ENCODE data around the gene SLC66A1.

- TF ChIP-seq CTCF (IDR thresholded peaks at IDR 0.05) (no peak), POLR2A (IDR thresholded peaks at IDR 0.05) (no peak)
These were observed 16.4 kb downstream of the SLC66A1 start for GRCh38 chr1:19328486-19328885.

Data from prostate gland (tissue), 2 donors.